IPS-20b (cell line): ENCODE results near the gene CYP4F8.
"Not testable (repeated sequence)": the region's sequence is repeated elsewhere in the genome, so short reads cannot be mapped to it uniquely, and the experiment has no call there.

Experiments used
- H3K27ac ChIP-seq: one replicate; pipeline ENCODE4 v1.5.1; 2013; ENCODE audit warnings: low read length
- H3K27me3 ChIP-seq: 2 replicates; pipeline ENCODE4 v1.6.1; 2013; ENCODE audit warnings: mild to moderate bottlenecking, low read length, inconsistent platforms; ENCODE audit not compliant: insufficient read depth
- H3K36me3 ChIP-seq: 2 replicates; pipeline ENCODE4 v1.6.1; 2013; ENCODE audit warnings: low read depth, mild to moderate bottlenecking, inconsistent platforms, low read length, moderate library complexity; ENCODE audit not compliant: insufficient read depth
- H3K4me1 ChIP-seq: 2 replicates; pipeline ENCODE4 v1.6.1; 2013; ENCODE audit warnings: mild to moderate bottlenecking, control low read depth, inconsistent platforms, low read length, moderate library complexity; ENCODE audit not compliant: insufficient read depth
- H3K4me3 ChIP-seq: 2 replicates; pipeline ENCODE4 v1.5.1; 2013; ENCODE audit warnings: mild to moderate bottlenecking, low read length, inconsistent platforms
- H3K9ac ChIP-seq: 2 replicates; pipeline ENCODE4 v1.6.1; 2013; ENCODE audit warnings: low read depth, mild to moderate bottlenecking, inconsistent platforms, low read length, moderate library complexity
- H3K9me3 ChIP-seq: 2 replicates; pipeline ENCODE4 v1.6.1; 2013; ENCODE audit warnings: mild to moderate bottlenecking, low read depth, low read length, inconsistent platforms; ENCODE audit not compliant: insufficient read depth

CYP4F8 gene

DNA sequence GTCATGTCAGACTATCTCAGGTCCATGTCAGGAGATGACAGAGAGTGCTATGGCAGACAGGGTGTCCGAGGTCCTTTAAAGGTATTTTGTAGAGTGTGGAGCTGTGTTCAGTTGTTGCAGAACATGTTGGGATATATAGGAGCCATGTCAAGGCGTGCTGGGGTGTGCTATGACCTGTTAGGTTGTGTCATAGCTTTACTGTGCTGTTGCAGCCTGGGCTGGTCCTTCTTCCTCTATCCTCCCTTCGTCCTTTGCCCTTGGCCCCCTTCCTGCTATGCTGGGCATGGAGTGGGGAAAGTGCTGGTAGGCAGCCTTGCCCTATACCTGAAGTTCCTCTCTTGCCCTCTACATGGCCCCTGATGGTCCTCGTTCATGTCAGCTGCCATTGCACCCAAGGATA lies 64.8 kb downstream of the CYP4F8 start:
- not testable (repeated sequence) for H3K4me3 ChIP-seq, H3K27ac ChIP-seq, H3K9ac ChIP-seq, H3K27me3 ChIP-seq, H3K36me3 ChIP-seq, H3K4me1 ChIP-seq
- H3K9me3 ChIP-seq: peaks cover 81% of the 10 kb centered on the region
